Measurements from ENCODE around the gene C2CD4C. TPM values are rescaled to one million over a fixed set of nuclear protein-coding genes. Genes with fewer than 3 reads are reported as not detected.

Gene C2CD4C
- polyA plus RNA-seq, 1 donor (not counting 4 experiments of a cell fraction or from before 2014, with no cell fraction given): 1.6 TPM

DNA sequence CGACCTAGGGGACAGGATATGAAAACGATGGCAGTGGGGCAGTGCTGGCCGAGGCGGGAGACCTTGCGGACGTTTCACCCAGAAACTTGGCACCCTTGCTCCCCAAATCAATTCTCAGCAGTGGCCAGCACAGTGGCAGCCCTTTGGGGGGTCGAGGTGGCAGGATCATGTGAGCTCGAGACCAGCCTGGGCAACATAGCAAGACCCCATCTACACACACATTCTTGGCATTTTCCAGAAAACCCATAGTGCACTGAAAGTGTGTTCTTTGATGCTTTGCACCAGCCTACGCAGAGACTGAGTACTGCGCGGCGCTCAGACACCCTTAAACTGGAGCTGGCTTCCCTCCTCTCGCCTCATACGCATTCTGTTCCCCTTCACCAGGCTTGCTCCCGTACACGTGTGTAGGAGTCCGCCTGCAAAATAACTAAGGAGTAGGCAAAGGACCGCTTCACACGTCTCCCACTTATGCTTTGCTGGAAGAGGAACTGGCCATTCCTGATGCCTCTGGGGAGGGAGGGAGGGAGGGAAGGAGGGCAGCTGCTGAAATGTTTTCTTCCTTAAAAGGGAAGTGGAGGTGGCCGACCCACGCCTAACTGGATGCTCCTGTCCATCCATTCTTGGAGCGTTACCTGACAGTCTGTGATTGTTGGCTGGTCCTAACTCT lies 40.9 kb downstream of the C2CD4C start:
- no peaks in the 10 kb centered on the region for H4K20me1 ChIP-seq (ENCODE audit: control insufficient read depth, extremely low read depth, insufficient read depth, low read length)
- no peaks in the 10 kb centered on the region for H3K9me1 ChIP-seq (ENCODE audit: control insufficient read depth, extremely low read depth, insufficient read depth, low read length)
- TF ChIP-seq EZH2 (IDR thresholded peaks at IDR 0.05; ENCODE audit: low read length): no peak
- TF ChIP-seq, protein P1, sequence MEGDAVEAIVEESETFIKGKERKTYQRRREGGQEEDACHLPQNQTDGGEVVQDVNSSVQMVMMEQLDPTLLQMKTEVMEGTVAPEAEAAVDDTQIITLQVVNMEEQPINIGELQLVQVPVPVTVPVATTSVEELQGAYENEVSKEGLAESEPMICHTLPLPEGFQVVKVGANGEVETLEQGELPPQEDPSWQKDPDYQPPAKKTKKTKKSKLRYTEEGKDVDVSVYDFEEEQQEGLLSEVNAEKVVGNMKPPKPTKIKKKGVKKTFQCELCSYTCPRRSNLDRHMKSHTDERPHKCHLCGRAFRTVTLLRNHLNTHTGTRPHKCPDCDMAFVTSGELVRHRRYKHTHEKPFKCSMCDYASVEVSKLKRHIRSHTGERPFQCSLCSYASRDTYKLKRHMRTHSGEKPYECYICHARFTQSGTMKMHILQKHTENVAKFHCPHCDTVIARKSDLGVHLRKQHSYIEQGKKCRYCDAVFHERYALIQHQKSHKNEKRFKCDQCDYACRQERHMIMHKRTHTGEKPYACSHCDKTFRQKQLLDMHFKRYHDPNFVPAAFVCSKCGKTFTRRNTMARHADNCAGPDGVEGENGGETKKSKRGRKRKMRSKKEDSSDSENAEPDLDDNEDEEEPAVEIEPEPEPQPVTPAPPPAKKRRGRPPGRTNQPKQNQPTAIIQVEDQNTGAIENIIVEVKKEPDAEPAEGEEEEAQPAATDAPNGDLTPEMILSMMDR (optimal IDR thresholded peaks at IDR 0.05 in 1 of 3, IDR thresholded peaks at IDR 0.05 in 1 of 3, conservative IDR thresholded peaks at IDR 0.05 in 1 of 3; ENCODE audit: extremely low read depth in 1 of 3, insufficient read depth in 2 of 3, low read length in 3 of 3): no peak
- H3K4me2 ChIP-seq (ENCODE audit: control insufficient read depth, extremely low read depth, insufficient read depth, low read depth, low read length): no peak overlapping the region
- H3K4me1 ChIP-seq (ENCODE audit: control insufficient read depth, extremely low read depth, insufficient read depth, low read length): no peaks in the 10 kb centered on the region
- DNase-seq (ENCODE audit: low read depth, low spot score) (no peak), FAIRE-seq (no peak)
- H3K36me3 ChIP-seq (ENCODE audit: control insufficient read depth in 2 of 2, extremely low read depth in 1 of 2, insufficient read depth in 2 of 2, low read length in 2 of 2): no peaks in the 10 kb centered on the region
- dilution Hi-C loops (cut with MboI; ENCODE audit: extremely low pct_ligation_motif_present, low sequenced_read_pairs): no loop called here
- no peak overlapping the region for H3K9ac ChIP-seq (ENCODE audit: control insufficient read depth, extremely low read depth, insufficient read depth, low read length)
- no peak overlapping the region for H3K27ac ChIP-seq (ENCODE audit: control insufficient read depth, insufficient read depth, low read length)
- H3K9me3 ChIP-seq (ENCODE audit: control insufficient read depth, low read depth, low read length): no peaks in the 10 kb centered on the region
- peaks cover 4% of the 10 kb centered on the region for H3K27me3 ChIP-seq (ENCODE audit: control insufficient read depth, extremely low read depth, insufficient read depth, low read length)
- H2AFZ ChIP-seq (ENCODE audit: control insufficient read depth, low read length): no peak overlapping the region
- no peak overlapping the region for H3K4me3 ChIP-seq (ENCODE audit: control insufficient read depth in 2 of 3, extremely low read depth in 1 of 3, insufficient read depth in 2 of 3, low read depth in 1 of 3, low read length in 3 of 3)
- H3K79me2 ChIP-seq (ENCODE audit: control insufficient read depth, insufficient read depth, low read length): no peaks in the 10 kb centered on the region

DNA sequence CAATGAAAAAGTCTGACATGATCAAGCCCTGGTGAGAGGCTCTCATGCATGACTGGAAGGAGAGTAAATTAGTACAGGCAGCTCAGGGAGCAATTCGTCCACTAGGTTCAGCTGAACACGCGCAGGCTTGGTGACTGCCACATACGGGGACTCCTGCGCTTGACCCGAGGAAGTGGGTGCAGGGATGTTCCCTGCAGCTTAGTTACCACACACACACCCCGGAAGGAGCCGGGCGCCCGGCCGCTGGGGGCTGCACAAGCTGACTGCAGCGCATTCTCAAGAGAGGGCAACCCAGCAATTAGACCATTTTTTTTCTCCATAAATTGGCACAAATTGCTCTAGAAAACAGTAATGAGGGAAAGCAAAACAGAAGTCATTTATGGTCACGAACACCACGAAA lies 41.4 kb downstream of the C2CD4C start:
- no peaks in the 10 kb centered on the region for H3K9me1 ChIP-seq (ENCODE audit: control insufficient read depth, extremely low read depth, insufficient read depth, low read length)
- no peaks in the 10 kb centered on the region for H3K79me2 ChIP-seq (ENCODE audit: control insufficient read depth, insufficient read depth, low read length)
- dilution Hi-C loops (cut with MboI; ENCODE audit: extremely low pct_ligation_motif_present, low sequenced_read_pairs): no loop called here
- no peaks in the 10 kb centered on the region for H3K36me3 ChIP-seq (ENCODE audit: control insufficient read depth in 2 of 2, extremely low read depth in 1 of 2, insufficient read depth in 2 of 2, low read length in 2 of 2)
- FAIRE-seq (no peak), DNase-seq (ENCODE audit: low read depth, low spot score) (no peak)
- peaks cover under 1% of the 10 kb centered on the region for H3K27me3 ChIP-seq (ENCODE audit: control insufficient read depth, extremely low read depth, insufficient read depth, low read length)
- H3K9ac ChIP-seq (ENCODE audit: control insufficient read depth, extremely low read depth, insufficient read depth, low read length): no peak overlapping the region
- H3K27ac ChIP-seq (ENCODE audit: control insufficient read depth, insufficient read depth, low read length): no peak overlapping the region
- H4K20me1 ChIP-seq (ENCODE audit: control insufficient read depth, extremely low read depth, insufficient read depth, low read length): no peaks in the 10 kb centered on the region
- H3K4me1 ChIP-seq (ENCODE audit: control insufficient read depth, extremely low read depth, insufficient read depth, low read length): no peaks in the 10 kb centered on the region
- TF ChIP-seq EZH2 (IDR thresholded peaks at IDR 0.05; ENCODE audit: low read length): no peak
- H3K4me3 ChIP-seq (ENCODE audit: control insufficient read depth in 2 of 3, extremely low read depth in 1 of 3, insufficient read depth in 2 of 3, low read depth in 1 of 3, low read length in 3 of 3): no peak overlapping the region
- H2AFZ ChIP-seq (ENCODE audit: control insufficient read depth, low read length): no peak overlapping the region
- no peaks in the 10 kb centered on the region for H3K9me3 ChIP-seq (ENCODE audit: control insufficient read depth, low read depth, low read length)
- no peak overlapping the region for H3K4me2 ChIP-seq (ENCODE audit: control insufficient read depth, extremely low read depth, insufficient read depth, low read depth, low read length)

DNA sequence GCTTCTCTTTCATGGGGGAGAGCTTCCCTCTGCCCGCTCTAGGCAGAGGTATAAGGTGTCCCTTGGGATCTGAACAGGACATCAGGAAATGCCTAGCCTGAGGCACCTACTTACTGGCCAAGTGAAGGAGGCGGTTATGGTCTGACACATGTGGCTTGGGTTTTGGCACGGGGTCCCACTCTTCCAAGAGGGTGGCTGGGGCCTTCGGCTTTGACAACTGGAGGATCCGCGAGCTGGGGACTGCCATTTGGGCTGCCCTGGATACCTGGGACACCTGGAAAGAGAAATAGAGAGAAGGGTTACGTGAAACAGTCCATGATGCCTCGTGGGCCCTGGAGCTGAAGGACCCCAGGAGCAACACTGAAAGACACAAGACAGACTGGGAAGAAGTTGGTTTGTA lies 42.0 kb downstream of the C2CD4C start:
- H3K9me1 ChIP-seq (ENCODE audit: control insufficient read depth, extremely low read depth, insufficient read depth, low read length): no peaks in the 10 kb centered on the region
- H3K4me2 ChIP-seq (ENCODE audit: control insufficient read depth, extremely low read depth, insufficient read depth, low read depth, low read length): no peak overlapping the region
- H3K36me3 ChIP-seq (ENCODE audit: control insufficient read depth in 2 of 2, extremely low read depth in 1 of 2, insufficient read depth in 2 of 2, low read length in 2 of 2): no peaks in the 10 kb centered on the region
- no peak overlapping the region for H3K27ac ChIP-seq (ENCODE audit: control insufficient read depth, insufficient read depth, low read length)
- no peak for FAIRE-seq
- DNase-seq (ENCODE audit: low read depth, low spot score): no peak
- no peak overlapping the region for H3K4me3 ChIP-seq (ENCODE audit: control insufficient read depth in 2 of 3, extremely low read depth in 1 of 3, insufficient read depth in 2 of 3, low read depth in 1 of 3, low read length in 3 of 3)
- no peak overlapping the region for H2AFZ ChIP-seq (ENCODE audit: control insufficient read depth, low read length)
- no peaks in the 10 kb centered on the region for H3K9me3 ChIP-seq (ENCODE audit: control insufficient read depth, low read depth, low read length)
- no peaks in the 10 kb centered on the region for H3K4me1 ChIP-seq (ENCODE audit: control insufficient read depth, extremely low read depth, insufficient read depth, low read length)
- H3K9ac ChIP-seq (ENCODE audit: control insufficient read depth, extremely low read depth, insufficient read depth, low read length): no peak overlapping the region
- dilution Hi-C loops (cut with MboI; ENCODE audit: extremely low pct_ligation_motif_present, low sequenced_read_pairs): no loop called here
- TF ChIP-seq EZH2 (IDR thresholded peaks at IDR 0.05; ENCODE audit: low read length): no peak
- TF ChIP-seq, protein P1 (optimal IDR thresholded peaks at IDR 0.05 in 1 of 3, IDR thresholded peaks at IDR 0.05 in 1 of 3, conservative IDR thresholded peaks at IDR 0.05 in 1 of 3; ENCODE audit: extremely low read depth in 1 of 3, insufficient read depth in 2 of 3, low read length in 3 of 3): no peak
- no peaks in the 10 kb centered on the region for H3K27me3 ChIP-seq (ENCODE audit: control insufficient read depth, extremely low read depth, insufficient read depth, low read length)
- H4K20me1 ChIP-seq (ENCODE audit: control insufficient read depth, extremely low read depth, insufficient read depth, low read length): no peaks in the 10 kb centered on the region
- no peaks in the 10 kb centered on the region for H3K79me2 ChIP-seq (ENCODE audit: control insufficient read depth, insufficient read depth, low read length)

Measured in keratinocyte (primary cell).